NCI-H2227 (cell line): Measurements from ENCODE around the gene MORF4L2.
A peak's percentile ranks its signal among the peaks of the same experiment; 100 is the strongest.

Source experiments
- DNase-seq: peaks from one replicate; lab custom pipeline; 2025; ENCODE audit not compliant: unreplicated experiment; lab: John Stamatoyannopoulos, UW

Gene MORF4L2

GRCh38 chrX:103637604-103638338 lies 48.7 kb downstream of the MORF4L2 start:
- peak; percentile 4 for DNase-seq

GRCh38 chrX:103635436-103635835 lies 51.1 kb downstream of the MORF4L2 start:
- no peak for DNase-seq

GRCh38 chrX:103631145-103631544 lies 55.4 kb downstream of the MORF4L2 start:
- no peak for DNase-seq

- DNase-seq: no peak
These were observed 56.4 kb downstream of the MORF4L2 start for GRCh38 chrX:103630171-103630511.

- DNase-seq: peak; percentile 88
These were observed 57.0 kb downstream of the MORF4L2 start for GRCh38 chrX:103629318-103630170.

- DNase-seq: peak; percentile 76
These were observed 57.8 kb downstream of the MORF4L2 start, which contains the start of gene TCEAL1 for GRCh38 chrX:103628386-103629317. TCEAL1 (plus strand) TSS chrX:103628975; CDS start chrX:103629917, 942 bp downstream.

- DNase-seq: no peak
These were observed 59.6 kb downstream of the MORF4L2 start for GRCh38 chrX:103626855-103627254.
